Sigmoid colon (tissue), 7 donors: ENCODE data around the gene AS3MT. TPM values are rescaled to one million over a fixed set of nuclear protein-coding genes. Genes with fewer than 3 reads are reported as not detected.

Source experiments
- DNase-seq: peaks from one replicate; pipeline ENCODE4 v3.0.0-alpha.2; 2019
- H3K27ac ChIP-seq, 4 donors: fragments of 200-600 bp; sonication (generic); one replicate each; pipeline ENCODE4 v1.5.1; 2016 to 2019; ENCODE audit warnings: mild to moderate bottlenecking in 1 of 4
- H3K27me3 ChIP-seq, 3 donors: fragments of 200-600 bp; sonication (generic); one replicate each; pipeline ENCODE4 v1.5.1; 2019; ENCODE audit warnings: mild to moderate bottlenecking in 1 of 3
- H3K36me3 ChIP-seq, 4 donors: fragments of 200-600 bp; sonication (generic); one replicate each; pipeline ENCODE4 v1.5.1; 2016 to 2019
- H3K4me1 ChIP-seq, 4 donors: fragments of 200-600 bp; sonication (generic); one replicate each; pipeline ENCODE4 v1.5.1; 2017 to 2019
- H3K4me3 ChIP-seq, 4 donors: fragments of 200-600 bp; sonication (generic); one replicate each; pipeline ENCODE4 v1.5.1; 2017 to 2019; ENCODE audit warnings: mild to moderate bottlenecking in 2 of 4, moderate library complexity in 1 of 4
- H3K9me3 ChIP-seq, 4 donors: fragments of 200-600 bp in 3 of 4; sonication (generic) in 3 of 4; one replicate each; pipeline versions ENCODE4 v1.5.1 to v1.6.1; 2013 to 2019
- CTCF ChIP-seq, 4 experiments: fragments of 450-650 bp in 3 of 4; fragments of 200-600 bp in 1 of 4; IDR thresholded peaks; one replicate each; pipeline ENCODE4 v1.5.1; 2016 to 2019; ENCODE audit warnings: antibody characterized with exemption in 4 of 4, mild to moderate bottlenecking in 3 of 4, moderate library complexity in 2 of 4
- EP300 ChIP-seq, 4 donors: sonication (generic); formaldehyde crosslinking; IDR thresholded peaks; one replicate each; pipeline ENCODE4 v1.6.1; 2017; ENCODE audit warnings: antibody characterized with exemption in 4 of 4
- POLR2A ChIP-seq, 2 donors: fragments of 450-650 bp; IDR thresholded peaks; one replicate each; pipeline ENCODE4 v1.6.1; 2016; ENCODE audit warnings: antibody characterized with exemption in 2 of 2, mild to moderate bottlenecking in 2 of 2, moderate library complexity in 2 of 2
- POLR2AphosphoS5 ChIP-seq, 4 donors: sonication (generic); formaldehyde crosslinking; IDR thresholded peaks; one replicate each; pipeline ENCODE4 v1.6.1; 2017; ENCODE audit warnings: antibody characterized with exemption in 4 of 4
- WGBS, 2 donors: extraction: QIAGEN DNeasy Blood & Tissue Kit; methylation state at CpG; one replicate each; pipeline ENCODE4 v1.1.7; 2013; 5-methylcytosine and 5-hydroxymethylcytosine counted together
- intact Hi-C: fragments of 100-400 bp; cut with DNase I; formaldehyde crosslinking; loops from one replicate; pipeline ENCODE4 v1.15.1; 2023
- polyA plus RNA-seq, 3 donors: library from polyadenylated mRNA; stranded (reverse); fragments of 200-250 nt; gene quantifications; one replicate each; pipeline ENCODE4 v1.2.3, GENCODE V29; 2013
- total RNA-seq, 4 donors: library from RNA; depleted of rRNA; stranded (reverse); fragments of >200 nt; gene quantifications; one replicate each; pipeline ENCODE4 v1.1.0, GENCODE V29; 2016
- donor health status: healthy with polysubstance abuse.
- donor health status: Bipolar disorder and iron deficiency.
- donor health status: healthy.

The AS3MT gene
- total and polyA plus RNA-seq, 7 donors: 0.60 to 11.9 (median 6.1) TPM; not detected in 1

GRCh38 chr10:102914781-102915180, 45.5 kb downstream of the AS3MT start:
- no peaks in the 10 kb centered on the region for H3K36me3 ChIP-seq
- WGBS, 2 donors: 45 to 80% methylated on average over 1 of the region's 1 CpG
- intact Hi-C loops: no loop called here
- no peak for TF ChIP-seq CTCF (IDR thresholded peaks at IDR 0.05)
- no peak for TF ChIP-seq POLR2A (IDR thresholded peaks at IDR 0.05)
- TF ChIP-seq POLR2AphosphoS5 (IDR thresholded peaks at IDR 0.05): no peak
- TF ChIP-seq EP300 (IDR thresholded peaks at IDR 0.05): no peak
- DNase-seq: no peak
- H3K27ac ChIP-seq: no peak overlapping the region
- no peaks in the 10 kb centered on the region for H3K9me3 ChIP-seq
- peaks cover 0 to 24% (median 16%) of the 10 kb centered on the region in 4 donors for H3K4me1 ChIP-seq
- H3K27me3 ChIP-seq: no peaks in the 10 kb centered on the region
- H3K4me3 ChIP-seq: no peak overlapping the region

- no peak for TF ChIP-seq POLR2A (IDR thresholded peaks at IDR 0.05)
- TF ChIP-seq CTCF (IDR thresholded peaks at IDR 0.05): no peak
- TF ChIP-seq EP300 (IDR thresholded peaks at IDR 0.05): no peak
- no peak for TF ChIP-seq POLR2AphosphoS5 (IDR thresholded peaks at IDR 0.05)
- no peaks in the 10 kb centered on the region for H3K36me3 ChIP-seq
- H3K4me3 ChIP-seq: no peak overlapping the region
- H3K27me3 ChIP-seq: no peaks in the 10 kb centered on the region
- H3K4me1 ChIP-seq: peaks cover 0 to 37% (median 30%) of the 10 kb centered on the region in 4 donors
- 82 to 91% methylated on average over 7 of the region's 7 CpGs for WGBS, 2 donors
- DNase-seq: no peak
- no peak overlapping the region for H3K27ac ChIP-seq
- intact Hi-C loops: loop anchor here (2.0 kb wide), 1 partner anchor 153 kb away; no protein-coding TSS in a partner anchor
- H3K9me3 ChIP-seq: no peaks in the 10 kb centered on the region
Observed at GRCh38 chr10:102916173-102916572, 46.9 kb downstream of the AS3MT start.

- Histone ChIP-seq H3K4me3 (peak overlapping the region; percentile 62 to 97 (median 80)), H3K4me1 (peaks cover 0 to 46% (median 35%) of the 10 kb centered on the region in 4 donors)
- DNase-seq: peak; percentile 92
Observed at GRCh38 chr10:102917314-102917961, 48.2 kb downstream of the AS3MT start.

GRCh38 chr10:102917962-102918816, 48.9 kb downstream of the AS3MT start, which contains the start of gene CNNM2:
TSS of gene CNNM2 (plus strand) at chr10:102918294. CDS start at chr10:102918481, 187 bp downstream.
- intact Hi-C loops: loop anchor here (1.0 to 2.0 kb wide), 3 partner anchors 151 to 326 kb away; partner anchors contain the start of gene NT5C2
- TF ChIP-seq POLR2AphosphoS5 (IDR thresholded peaks at IDR 0.05) (peak; percentile 49 to 68 (median 62)), EP300 (IDR thresholded peaks at IDR 0.05) (no peak), POLR2A (IDR thresholded peaks at IDR 0.05) (peak in 1 of 2 donors; percentile 58), CTCF (IDR thresholded peaks at IDR 0.05) (no peak)
- no peaks in the 10 kb centered on the region for H3K27me3 ChIP-seq
- peak within 1 kb of the TSS; percentile 62 to 97 (median 80) for H3K4me3 ChIP-seq
- H3K27ac ChIP-seq: peak within 1 kb of the TSS; percentile 82 to 95 (median 92)
- peak; percentile 100 for DNase-seq
- H3K4me1 ChIP-seq: peaks cover 0 to 46% (median 37%) of the 10 kb centered on the region in 4 donors
- H3K9me3 ChIP-seq: no peaks in the 10 kb centered on the region
- H3K36me3 ChIP-seq: no peaks in the 10 kb centered on the region
- 0 to 1% methylated on average over 80 of the region's 80 CpGs for WGBS, 2 donors

More at GRCh38 chr10:102917314-102917961, 48.2 kb downstream of the AS3MT start:
- Histone ChIP-seq H3K36me3 (no peaks in the 10 kb centered on the region), H3K27me3 (no peaks in the 10 kb centered on the region), H3K9me3 (no peaks in the 10 kb centered on the region), H3K27ac (peak overlapping the region; percentile 82 to 95 (median 92))
- TF ChIP-seq POLR2AphosphoS5 (IDR thresholded peaks at IDR 0.05): peak in 1 of 4 donors; percentile 6
- TF ChIP-seq CTCF (IDR thresholded peaks at IDR 0.05): peak; percentile 96 to 98 (median 98)
- no peak for TF ChIP-seq POLR2A (IDR thresholded peaks at IDR 0.05)
- TF ChIP-seq EP300 (IDR thresholded peaks at IDR 0.05): no peak
- intact Hi-C loops: loop anchor here (1.0 to 2.0 kb wide), 2 partner anchors 151 to 327 kb away; no protein-coding TSS in a partner anchor
- WGBS, 2 donors: 0 to 1% methylated on average over 45 of the region's 45 CpGs
